Activated CD8-positive, alpha-beta memory T cell treated with anti-CD3 and anti-CD28 coated beads, Interleukin-2, amount 50 U/mL, for 48 hours (primary cell): ENCODE results near the gene HIVEP3.

Experiments
- DNase-seq: peaks from one replicate; pipeline ENCODE4 v3.0.0-alpha.2; 2020

The HIVEP3 gene

DNA sequence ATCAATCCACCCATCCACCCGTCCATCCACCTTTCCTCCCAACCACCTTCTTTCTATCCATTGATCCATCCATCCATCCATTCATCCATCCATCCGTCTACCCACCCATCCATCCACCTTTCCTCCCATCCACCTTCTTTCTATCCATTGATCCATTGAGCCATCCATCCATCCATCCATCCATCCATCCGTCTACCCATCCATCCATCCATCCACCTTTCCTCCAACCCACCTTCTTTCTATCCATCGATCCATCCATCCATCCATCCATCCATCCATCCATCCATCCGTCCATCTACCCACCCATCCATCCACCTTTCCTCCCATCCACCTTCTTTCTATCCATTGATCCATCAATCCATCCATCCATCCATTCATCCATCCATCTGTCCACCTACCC, 429.2 kb downstream of the HIVEP3 start:
- DNase-seq: no peak

DNA sequence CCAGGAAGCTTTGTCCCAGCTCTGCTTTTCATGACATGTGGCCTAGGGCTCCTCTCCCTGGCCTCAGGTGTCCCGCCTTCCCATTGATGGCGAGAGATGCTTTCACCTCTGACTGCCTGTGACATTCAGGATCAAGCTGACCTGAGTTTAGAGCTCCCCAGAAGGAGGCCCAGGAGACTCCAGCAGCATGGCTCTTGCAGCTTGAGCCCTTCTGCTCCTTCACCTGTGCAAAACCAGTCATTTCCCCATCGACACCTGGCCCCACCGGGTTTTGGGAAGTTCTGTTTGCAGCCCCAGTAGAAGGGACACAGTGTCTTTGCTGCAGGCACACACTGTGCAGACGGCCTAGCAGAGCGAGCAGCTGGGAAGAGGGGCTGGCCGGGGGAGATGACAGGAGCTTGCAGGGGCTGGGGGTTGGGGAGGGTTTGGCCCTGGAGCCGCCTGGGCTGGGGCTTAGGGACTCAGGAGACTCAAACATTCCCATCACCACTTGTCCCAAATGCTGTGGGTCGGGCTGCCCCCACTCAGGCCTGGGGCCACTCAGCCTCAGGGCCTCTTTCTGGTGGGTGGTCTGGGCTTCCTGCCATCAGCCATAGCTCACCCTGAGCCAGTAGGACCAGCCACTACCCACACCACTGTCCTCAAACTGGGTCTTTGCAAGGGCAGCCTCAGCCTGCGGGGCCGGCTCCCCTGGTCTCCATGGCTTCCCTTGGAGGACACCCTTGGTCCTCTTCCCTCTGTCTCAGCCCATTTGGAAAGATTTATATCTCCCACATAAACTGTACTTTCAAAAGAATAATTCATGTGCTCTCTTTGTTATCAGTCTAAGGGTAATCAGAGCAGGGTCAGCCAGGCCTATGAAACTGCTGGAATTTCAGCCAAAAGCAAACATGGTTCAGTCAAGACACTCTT, 430.4 kb downstream of the HIVEP3 start:
- no peak for DNase-seq

DNA sequence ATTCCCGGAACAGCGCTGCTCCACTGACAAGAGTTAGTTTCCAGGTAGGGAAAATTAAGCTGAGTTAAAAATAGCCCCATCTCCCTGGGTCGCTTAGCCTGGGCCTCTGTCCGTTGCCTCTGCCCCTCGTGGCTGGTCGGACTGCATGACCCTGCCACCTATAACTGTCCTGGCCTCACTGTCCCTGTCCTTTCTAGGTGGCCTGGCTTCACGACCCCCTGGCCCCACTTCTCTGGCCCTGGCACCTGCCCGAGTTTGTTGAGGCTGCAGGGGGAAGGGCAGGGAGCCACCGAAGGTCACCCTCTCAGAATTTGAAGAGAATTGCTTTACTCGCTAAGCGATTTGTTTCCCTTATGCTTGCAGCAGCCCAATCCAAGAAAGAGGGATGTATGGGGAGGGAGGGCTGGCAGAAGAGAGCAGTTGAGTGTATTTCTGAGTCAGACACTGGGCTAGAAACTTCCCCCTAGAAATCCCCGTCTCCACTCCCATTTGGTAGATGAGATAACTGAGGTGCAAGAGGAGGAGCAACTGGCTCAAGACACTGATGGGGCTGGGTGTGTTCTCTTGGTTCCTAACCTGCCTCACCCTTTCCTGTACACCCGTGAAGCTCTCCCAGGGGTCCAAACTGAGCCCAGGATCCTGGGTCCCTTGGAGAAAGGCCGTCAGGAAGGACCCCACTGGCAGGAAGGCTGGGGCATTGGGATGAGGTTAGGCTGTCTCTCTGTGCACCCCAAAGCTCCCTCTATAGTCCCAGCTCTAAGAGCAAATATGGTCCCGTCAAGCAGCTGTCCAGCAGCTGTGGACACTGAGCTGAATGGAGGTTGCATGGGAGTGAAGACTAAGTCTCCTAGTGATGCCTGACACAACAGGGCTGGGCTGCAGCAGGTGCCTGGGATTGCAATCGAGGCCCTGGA, 431.3 kb downstream of the HIVEP3 start:
- DNase-seq: no peak

DNA sequence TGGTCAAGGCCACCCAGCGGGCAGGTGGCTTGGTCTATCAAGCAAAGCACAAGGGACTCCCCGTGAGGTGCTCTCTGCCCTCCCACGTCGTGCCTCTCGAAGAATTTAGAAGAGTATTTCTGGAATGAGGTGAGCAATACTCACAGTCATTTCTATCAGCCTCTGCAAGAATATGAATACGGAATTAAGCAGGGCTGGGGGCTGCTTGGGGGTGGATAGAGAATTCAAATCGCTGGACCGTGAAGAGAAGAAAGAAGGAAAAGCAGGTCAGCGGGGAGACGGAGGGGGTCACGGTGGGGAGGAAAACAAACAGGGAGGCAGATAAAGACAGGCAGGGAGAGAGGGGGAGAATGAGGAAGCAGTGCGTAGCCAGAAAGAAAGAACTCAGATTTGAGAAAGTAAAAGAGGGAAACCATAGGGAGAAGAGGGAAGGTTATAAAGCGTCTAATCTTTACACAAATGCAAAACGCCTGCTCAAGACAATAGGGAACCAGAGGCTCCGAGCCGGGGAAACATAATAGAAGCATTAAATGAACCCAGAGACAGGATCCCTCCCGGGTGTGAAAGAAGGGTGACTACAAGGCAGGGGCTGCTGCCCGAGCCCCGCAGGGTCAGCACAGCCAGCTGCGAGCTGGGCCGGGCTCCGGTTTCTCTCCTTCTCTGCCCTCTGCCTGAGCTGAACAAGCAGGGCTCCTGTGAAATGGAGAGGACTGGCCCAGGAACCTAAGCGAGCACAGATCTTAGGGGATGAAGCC, 432.2 kb downstream of the HIVEP3 start:
- no peak for DNase-seq

DNA sequence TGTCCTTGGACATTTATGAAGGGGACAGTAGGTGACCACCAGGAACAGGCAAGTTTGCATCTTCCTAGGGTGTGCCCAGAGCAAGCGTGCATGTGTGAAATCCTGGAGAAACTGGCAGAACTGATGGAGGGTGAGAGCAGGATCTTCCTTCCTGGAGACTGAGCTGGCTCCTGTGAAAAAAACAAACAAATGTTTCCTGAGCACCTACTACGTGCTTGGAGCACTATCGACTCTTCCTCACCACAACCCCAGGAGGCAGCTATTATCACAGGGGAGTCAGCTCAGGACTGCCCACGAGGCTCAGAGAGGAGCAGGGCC, 432.7 kb downstream of the HIVEP3 start:
- DNase-seq: no peak

DNA sequence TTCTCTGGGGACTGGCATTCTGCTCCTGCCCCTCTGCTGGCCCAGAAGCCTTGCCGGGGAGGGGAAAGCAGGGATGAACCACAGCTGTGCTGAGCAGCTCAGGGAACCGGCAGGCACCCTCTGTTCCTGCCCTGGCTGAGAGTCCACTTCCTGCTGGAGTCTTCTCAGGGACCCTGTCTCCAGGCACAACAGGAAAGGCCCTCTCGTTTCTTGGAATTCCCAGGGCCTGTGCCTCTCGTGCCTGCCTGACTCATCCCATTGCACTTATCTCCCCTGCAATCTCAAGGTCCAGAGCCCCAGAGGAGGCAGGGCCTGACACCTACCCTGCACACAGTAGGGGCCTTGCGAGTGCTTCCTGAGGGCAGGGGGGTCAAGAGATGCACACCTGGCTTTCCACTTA, 433.1 kb downstream of the HIVEP3 start:
- no peak for DNase-seq

DNA sequence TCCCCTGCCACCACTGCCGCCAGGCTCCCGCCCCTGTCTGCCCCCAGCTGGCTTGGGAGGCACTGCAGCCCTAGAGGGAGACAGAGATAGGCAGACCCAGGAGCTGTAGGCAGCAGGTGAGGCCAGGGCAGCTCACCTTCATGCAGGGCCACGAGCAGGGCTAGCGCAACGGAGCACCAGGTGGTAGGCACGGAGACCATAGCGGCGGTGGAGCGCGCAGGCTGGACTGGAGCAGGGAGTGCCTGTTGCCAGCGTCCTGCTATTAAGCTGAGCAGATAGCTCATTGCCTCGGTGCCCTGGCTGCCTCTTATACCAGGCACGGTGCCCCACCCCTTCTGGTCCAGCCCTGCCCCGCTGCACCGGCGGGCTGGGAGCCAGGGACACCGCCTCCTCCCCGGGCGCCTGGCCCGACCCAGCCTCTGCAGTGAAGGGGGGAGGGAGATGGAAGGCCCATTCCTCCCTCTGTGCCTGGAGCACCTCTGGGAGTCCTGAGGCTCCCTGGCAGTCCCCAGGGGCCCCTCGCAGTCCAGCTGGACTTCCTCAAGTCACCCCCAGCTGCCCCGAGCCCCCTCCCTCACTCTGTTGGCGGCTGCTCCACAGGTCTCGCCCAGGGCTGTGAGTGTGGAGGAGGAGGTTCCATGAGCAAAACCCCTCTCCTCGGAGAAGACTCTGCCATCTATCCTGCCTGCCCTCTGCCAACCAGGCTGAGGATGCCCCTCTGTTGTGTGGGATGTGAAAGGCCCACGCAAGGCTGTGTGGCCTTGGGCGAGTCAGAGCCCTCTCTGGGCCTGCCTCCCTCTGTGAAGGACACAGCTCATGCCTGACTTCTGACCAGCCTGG, 434.1 kb downstream of the HIVEP3 start, which contains the start of gene EDN2:
Gene EDN2 (minus strand): TSS at position 282 of the 840 bp plus-strand sequence. CDS start 82 bp downstream, at position 200.
- no peak for DNase-seq

DNA sequence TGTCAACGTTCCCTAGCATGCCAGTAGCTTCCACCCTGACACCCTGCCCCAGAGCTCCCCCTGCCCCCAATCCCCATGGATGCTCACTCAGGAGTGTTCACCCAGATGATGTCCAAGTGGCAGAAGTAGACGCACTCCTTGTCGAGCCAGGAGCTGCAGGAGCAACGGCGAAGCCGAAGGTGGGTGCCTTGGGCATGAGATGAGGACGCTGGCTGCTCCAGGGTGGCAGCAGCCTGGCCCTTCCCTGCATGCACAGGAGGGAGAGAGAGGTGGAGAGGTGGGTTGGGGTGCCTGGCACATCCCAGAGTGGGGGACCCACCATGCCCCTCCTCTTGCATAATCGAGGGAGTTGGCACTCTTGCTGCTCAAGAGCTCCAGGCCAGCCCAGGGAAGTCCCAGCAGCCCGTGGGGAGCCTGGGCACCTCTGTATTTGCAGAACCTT, 434.7 kb downstream of the HIVEP3 start:
- DNase-seq: no peak

DNA sequence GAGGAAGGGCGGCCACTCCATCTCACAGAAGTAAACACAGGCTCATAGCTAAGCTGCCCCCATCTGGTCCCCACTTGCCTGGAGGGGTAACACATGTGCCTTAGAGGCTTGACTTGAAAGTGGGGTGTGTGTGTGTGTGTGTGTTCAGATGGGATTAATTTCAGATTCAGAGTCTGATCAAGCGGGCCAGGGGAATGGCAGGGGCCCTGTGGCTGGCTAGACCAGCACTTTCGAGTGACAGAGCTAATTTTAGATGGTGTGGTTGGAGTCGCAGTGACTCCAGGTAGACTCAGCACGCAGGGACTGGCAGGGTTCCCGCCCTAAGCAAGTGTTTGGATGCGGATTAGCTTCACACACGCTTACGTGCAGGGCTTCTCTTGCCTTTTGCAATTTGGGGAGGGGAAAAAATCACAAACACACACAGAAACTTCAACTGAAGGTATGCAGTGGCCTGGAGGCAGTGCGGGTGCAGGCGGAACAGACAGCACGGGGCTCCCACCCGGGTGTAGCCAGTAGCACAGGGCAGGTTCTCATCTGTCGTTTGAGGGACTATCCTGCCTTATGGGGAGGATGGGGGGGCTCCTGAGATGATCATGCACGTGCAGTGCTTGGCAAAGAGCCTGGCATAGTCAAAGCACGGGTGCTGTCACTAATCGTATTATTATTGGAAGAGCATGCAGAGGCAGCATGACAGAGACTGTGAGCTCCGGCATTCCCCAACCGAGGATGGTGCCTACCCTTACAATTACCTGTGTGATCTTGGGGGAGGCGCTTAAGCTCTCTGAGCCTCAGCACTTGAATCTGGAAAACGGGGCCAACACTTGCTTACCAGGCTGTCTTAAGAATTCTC, 435.5 kb downstream of the HIVEP3 start:
- no peak for DNase-seq

DNA sequence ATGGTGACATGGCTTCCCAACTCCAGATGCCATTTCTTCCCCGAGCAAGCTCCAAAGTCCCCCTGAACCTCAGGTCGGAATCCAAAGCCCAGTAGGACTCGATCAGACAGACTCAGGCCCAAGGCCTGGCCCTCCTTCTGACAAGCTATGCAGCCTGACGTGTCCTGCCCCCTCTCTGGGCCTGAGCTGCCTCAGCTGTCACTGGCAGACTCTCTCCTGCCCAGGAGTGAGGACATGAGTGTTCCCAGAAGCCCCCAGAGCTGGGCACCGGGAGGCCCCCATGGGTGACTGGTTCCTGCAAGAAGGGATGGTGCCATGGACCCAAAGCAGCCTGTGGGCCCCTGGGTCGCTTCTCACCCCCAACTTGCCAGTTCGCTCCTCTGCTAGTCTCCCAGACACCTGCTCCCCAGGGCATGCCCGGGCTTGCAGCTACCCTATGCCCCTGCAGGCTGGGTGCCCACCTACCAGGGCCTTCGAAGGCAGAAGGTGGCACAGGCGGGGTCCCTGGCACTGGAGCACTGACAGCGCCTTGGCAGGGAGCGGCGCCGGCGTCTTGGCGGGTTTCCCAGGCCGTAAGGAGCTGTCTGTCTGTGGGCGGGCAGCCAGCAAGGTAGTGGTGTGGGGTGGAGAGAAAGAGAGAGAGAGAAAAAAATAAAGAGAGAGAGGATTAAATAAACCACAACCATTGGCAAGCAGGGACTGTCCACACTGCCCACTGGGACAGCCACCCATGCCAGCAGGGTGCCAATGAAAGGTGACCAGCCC, 436.5 kb downstream of the HIVEP3 start:
- no peak for DNase-seq

DNA sequence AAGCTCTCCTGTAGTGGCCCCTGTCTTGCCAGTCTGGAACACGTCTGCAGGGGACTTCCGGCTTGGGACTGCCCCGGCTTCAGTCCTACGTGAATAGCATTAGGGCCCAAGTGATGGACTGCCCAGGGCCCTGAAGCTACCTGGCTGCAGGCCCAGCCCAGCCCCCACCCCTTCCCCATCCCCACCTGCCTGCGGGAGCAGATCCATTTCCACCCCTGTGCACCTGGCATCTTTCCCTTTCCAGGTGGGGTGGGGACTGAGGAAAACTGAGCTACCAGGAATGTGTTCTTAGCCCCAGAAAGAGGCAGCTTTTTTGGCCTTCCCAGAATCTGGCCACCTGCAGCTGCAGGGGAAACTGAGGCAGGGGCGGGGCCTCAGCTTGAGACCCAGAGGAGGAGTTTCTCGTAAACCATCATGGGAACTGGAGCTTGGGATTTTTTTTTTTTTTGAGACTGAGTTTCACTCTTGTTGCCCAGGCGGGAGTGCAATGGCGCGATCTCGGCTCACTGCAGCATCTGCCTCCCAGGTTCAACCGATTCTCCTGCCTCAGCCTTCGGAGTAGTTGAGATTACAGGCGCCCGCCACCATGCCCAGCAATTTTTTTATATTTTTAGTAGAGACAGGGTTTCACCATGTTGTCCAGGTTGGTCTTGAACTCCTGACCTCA, 437.5 kb downstream of the HIVEP3 start:
- no peak for DNase-seq

DNA sequence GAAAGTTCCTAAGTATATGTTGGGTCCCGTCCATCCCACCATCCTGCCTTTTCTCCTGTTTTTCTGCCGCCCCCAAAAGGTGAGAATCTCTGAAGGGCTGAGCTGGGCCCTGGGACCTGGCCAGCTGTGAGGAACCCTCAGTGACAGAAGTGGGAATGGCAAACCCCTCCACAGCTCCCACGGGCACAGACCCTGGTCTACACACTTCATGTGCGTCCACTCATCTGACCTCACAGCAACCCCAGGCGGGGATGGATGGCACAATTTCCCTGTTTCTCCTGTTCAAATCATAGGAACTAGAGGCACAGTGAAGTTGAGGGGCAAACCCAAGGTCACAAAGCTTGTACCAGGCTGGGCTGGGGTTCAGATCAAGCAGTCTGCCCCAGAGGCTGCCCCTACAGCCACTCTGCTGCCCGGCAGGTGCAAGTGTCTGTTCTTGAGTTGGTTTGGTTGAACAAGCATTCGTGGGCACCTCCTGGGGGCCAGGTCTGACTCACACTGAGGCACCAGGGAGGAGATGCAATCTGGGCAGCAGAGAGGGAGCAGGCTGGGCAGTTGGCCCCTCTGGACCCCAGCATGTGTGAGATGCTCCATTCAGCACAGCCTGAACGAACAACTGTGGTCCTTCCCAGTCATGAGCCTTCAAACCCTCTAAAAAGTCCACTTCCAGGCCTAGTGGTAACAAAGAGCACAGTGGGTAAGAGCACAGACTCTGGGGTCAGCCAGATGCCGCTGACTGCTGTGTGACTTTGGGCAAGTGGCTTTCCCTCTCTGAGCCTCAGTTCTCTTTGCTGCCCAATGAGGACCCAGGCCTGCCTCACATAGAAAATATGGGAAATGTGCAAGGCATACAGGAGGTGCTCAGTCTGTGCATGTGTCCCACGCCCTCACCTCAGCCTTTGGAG, 438.3 kb downstream of the HIVEP3 start:
- no peak for DNase-seq

DNA sequence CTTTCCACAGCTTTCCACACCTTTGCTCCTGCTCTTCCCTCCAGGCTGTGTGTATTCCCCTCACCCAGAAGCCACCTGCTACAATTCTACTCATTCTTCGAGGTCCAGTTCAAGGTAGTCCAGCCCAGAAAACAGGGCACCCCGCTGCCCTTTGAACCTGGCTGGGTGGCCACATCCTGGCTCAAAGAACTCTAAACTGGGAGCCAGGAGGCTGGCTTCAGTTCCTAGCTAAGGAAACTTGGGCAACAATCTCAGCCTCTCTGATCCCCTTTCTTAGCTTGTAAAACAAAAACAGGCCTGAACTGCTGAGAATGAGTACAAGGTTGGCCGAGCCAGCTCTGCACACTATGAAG, 438.9 kb downstream of the HIVEP3 start:
- no peak for DNase-seq

DNA sequence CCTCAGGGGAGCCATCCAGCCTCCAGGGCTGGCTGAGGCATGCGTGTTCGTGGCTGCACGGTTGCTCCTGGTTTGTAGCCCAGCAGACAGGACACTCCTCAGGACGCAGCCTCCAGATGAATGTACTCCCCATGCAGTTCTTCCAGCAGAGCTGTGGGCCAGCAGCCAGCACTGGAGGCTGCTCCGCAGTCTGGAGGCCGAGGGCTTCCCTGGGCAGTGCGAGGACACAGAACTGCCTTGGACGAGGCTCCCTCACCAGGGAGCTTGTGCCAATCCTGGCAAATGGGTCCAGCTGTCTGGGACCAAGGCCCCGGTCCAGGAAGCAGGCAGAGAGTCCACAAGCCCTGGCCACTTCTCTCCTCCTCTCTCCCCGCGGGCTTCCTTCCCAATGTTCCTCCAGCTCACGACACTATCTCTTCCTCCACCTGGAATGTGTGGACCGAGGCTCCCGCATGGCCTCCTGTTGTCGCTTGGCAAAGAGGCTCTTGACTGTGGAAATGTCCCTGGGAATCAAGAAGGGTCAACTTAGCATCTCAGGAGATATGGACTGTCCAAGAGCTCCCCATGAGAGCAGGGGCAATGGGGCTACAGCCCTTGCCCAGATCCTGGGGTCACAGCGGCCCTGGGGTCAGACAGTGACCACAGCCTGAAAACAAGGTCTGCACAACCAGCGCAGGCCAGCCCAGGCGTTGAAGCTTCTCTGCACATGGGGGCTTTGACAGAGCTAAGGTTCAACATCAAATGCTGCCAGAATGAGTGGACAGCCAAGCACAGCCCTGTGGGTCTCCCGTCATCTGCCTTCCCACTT, 439.5 kb downstream of the HIVEP3 start:
- no peak for DNase-seq

DNA sequence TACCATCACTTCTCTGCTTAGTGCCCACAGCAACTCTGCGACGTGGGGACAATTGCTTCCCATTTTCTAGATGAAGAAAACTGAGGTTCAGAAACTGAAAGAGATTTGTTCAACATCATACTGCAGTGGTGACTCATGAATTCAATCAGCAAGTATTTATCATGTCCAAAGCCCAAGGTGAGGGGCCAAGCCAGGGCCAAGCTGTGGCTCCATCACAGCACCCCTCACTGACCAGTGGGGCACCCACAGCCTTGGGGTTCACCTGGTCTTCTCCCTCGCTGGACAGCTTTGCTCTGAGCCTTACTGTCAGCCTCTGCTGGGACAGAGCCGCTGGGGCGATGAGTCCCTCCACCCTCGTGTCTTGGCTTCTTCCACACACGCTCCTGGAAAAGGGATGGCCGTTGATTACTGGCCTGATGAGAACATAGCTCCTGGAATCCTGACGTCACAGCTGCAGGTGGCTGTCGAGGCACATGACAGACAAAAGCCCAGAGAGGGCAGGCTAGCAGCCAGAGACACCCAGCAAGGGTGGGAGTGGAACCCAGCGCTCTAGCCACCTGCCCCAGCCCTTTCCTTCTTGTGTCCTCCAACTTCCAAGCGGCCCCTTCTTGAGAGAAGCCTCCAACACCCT, 440.5 kb downstream of the HIVEP3 start:
- DNase-seq: no peak

DNA sequence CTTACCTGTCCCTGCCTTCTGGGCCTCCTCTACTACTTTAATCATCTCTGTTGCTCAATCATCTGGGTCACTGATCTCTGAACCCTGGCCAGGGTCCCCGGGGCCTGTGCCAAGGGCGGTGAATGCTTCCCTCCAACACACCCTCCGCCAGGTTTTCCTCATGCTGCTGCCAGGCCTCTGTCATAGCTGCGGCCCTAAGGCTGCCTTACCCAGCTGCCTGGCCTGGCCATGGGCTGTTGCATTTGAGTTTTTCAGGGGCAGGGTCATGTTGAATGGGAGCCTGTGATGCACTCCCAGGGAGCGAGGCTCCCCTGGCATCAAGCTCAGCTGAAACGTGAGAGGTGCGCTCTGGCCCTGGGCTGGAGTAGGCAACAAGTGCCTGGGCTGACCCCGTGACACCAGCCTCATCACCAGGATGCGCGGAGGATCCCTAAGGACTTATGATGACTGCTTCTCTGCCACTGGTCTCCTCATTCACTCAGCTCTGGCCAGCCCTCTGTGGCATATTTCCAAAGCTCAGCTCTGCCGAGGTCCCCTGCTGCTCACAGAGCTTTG, 441.8 kb downstream of the HIVEP3 start:
- no peak for DNase-seq
